NCI-H1417 (cell line): Measurements from ENCODE around the gene SLC2A13.

Experiments used
- DNase-seq, 3 experiments: peaks; one replicate each; lab custom pipeline; 2025; lab: John Stamatoyannopoulos, UW

The SLC2A13 gene

GRCh38 chr12:39993268-39993667 is 112.6 kb downstream of the SLC2A13 start:
- peak in 1 of 3 experiments; percentile 27 for DNase-seq

GRCh38 chr12:39990122-39991101 is 115.5 kb downstream of the SLC2A13 start:
- peak; percentile 13 to 51 (median 25) for DNase-seq

GRCh38 chr12:39989501-39989900 is 116.4 kb downstream of the SLC2A13 start:
- no peak for DNase-seq

GRCh38 chr12:39988574-39988973 is 117.3 kb downstream of the SLC2A13 start:
- DNase-seq, result no peak

GRCh38 chr12:39986674-39987073 is 119.2 kb downstream of the SLC2A13 start:
- DNase-seq, result no peak

GRCh38 chr12:39984670-39985069 is 121.2 kb downstream of the SLC2A13 start:
- DNase-seq, result no peak

- DNase-seq, result no peak
Measured at GRCh38 chr12:39975374-39975918, 130.4 kb downstream of the SLC2A13 start.

- DNase-seq, result no peak
Measured at GRCh38 chr12:39972119-39972518, 133.8 kb downstream of the SLC2A13 start.

GRCh38 chr12:39971348-39971747 is 134.5 kb downstream of the SLC2A13 start:
- no peak for DNase-seq

- no peak for DNase-seq
Measured at GRCh38 chr12:39966721-39967120, 139.2 kb downstream of the SLC2A13 start.

GRCh38 chr12:39966256-39966655 is 139.6 kb downstream of the SLC2A13 start:
- no peak for DNase-seq

- DNase-seq, result no peak
Measured at GRCh38 chr12:39959467-39959866, 146.4 kb downstream of the SLC2A13 start.

- no peak for DNase-seq
Measured at GRCh38 chr12:39959031-39959430, 146.8 kb downstream of the SLC2A13 start.

- peak in 1 of 3 experiments; percentile 8 for DNase-seq
Measured at GRCh38 chr12:39958377-39958776, 147.5 kb downstream of the SLC2A13 start.

- DNase-seq, result peak in 1 of 3 experiments; percentile 23
Measured at GRCh38 chr12:39956725-39957124, 149.2 kb downstream of the SLC2A13 start.

GRCh38 chr12:39946361-39947280 is 159.3 kb downstream of the SLC2A13 start:
- no peak for DNase-seq

- DNase-seq, result no peak
Measured at GRCh38 chr12:39937119-39937518, 168.8 kb downstream of the SLC2A13 start.

- DNase-seq, result no peak
Measured at GRCh38 chr12:39935839-39936238, 170.0 kb downstream of the SLC2A13 start.

- no peak for DNase-seq
Measured at GRCh38 chr12:39935275-39935674, 170.6 kb downstream of the SLC2A13 start.

GRCh38 chr12:39931857-39932256 is 174.0 kb downstream of the SLC2A13 start:
- no peak for DNase-seq

GRCh38 chr12:39931231-39931630 is 174.7 kb downstream of the SLC2A13 start:
- peak in 2 of 3 experiments; percentile 13 to 14 for DNase-seq

GRCh38 chr12:39930101-39930500 is 175.8 kb downstream of the SLC2A13 start:
- DNase-seq, result peak in 1 of 3 experiments; percentile 26
